Neural crest cell (in vitro differentiated cells): ENCODE data around the gene CFAP97D2. TPM values are rescaled to one million over a fixed set of nuclear protein-coding genes. Genes with fewer than 3 reads are reported as not detected.
"Not testable (repeated sequence)": the region's sequence is repeated elsewhere in the genome, so short reads cannot be mapped to it uniquely, and the experiment has no call there.

Experiments
- DNase-seq: peaks from one replicate; pipeline ENCODE4 v3.0.0; 2021; ENCODE audit warnings: low read depth, mixed read lengths, low spot score
- H3K27ac Mint-ChIP-seq: one replicate; pipeline ENCODE4 v1.8.0; 2021; ENCODE audit warnings: mild to moderate bottlenecking, mixed read lengths; ENCODE audit not compliant: unreplicated experiment
- H3K27me3 Mint-ChIP-seq: 2 replicates; pipeline ENCODE4 v1.8.0; 2021; ENCODE audit warnings: low read depth, mild to moderate bottlenecking, mixed read lengths
- H3K36me3 Mint-ChIP-seq: 2 replicates; pipeline ENCODE4 v1.8.0; 2021; ENCODE audit warnings: low read depth, mild to moderate bottlenecking, mixed read lengths
- H3K4me1 Mint-ChIP-seq: 2 replicates; pipeline ENCODE4 v1.8.0; 2021; ENCODE audit warnings: mixed read lengths
- H3K4me3 Mint-ChIP-seq: one replicate; pipeline ENCODE4 v1.8.0; 2021; ENCODE audit warnings: mild to moderate bottlenecking, mixed read lengths
- H3K9me3 Mint-ChIP-seq: 2 replicates; pipeline ENCODE4 v1.8.0; 2021; ENCODE audit warnings: mixed read lengths
- total RNA-seq: library from RNA; stranded (reverse); gene quantifications from 2 replicates; pipeline ENCODE4 v1.2.1, GENCODE V29; 2021
- TF ChIP-seq, protein P1 (sequence below): fragments of 200-600 bp; sonication (generic); conservative IDR thresholded peaks from 2 replicates; pipeline ENCODE4 v1.5.0; 2021; ENCODE audit warnings: antibody characterized with exemption, mild to moderate bottlenecking

The CFAP97D2 gene
- total RNA-seq, 1 donor from 2014 or later = not detected

DNA sequence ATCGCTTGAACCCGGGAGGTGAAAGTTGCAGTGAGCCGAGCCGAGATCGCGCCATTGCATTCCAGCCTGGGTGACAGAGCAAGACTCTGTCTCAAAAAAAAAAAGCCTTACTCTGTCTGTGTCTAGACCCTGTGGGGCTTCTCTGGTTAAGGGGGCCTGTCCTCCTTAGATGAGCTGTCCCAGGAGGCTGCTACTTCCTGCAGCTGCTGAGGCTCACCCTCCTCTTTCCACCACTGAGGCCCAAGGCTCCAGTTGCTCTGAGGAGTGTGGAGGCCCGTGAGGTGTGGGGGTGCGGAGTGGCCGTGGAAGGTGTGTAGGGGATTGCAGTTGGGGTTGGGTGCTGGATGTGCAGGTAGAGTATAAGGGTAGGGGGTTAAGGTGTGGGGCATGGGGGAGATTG is 24.6 kb upstream of the CFAP97D2 start:
- DNase-seq = no peak
- no peak overlapping the region for H3K4me3 Mint-ChIP-seq
- TF ChIP-seq, protein P1, sequence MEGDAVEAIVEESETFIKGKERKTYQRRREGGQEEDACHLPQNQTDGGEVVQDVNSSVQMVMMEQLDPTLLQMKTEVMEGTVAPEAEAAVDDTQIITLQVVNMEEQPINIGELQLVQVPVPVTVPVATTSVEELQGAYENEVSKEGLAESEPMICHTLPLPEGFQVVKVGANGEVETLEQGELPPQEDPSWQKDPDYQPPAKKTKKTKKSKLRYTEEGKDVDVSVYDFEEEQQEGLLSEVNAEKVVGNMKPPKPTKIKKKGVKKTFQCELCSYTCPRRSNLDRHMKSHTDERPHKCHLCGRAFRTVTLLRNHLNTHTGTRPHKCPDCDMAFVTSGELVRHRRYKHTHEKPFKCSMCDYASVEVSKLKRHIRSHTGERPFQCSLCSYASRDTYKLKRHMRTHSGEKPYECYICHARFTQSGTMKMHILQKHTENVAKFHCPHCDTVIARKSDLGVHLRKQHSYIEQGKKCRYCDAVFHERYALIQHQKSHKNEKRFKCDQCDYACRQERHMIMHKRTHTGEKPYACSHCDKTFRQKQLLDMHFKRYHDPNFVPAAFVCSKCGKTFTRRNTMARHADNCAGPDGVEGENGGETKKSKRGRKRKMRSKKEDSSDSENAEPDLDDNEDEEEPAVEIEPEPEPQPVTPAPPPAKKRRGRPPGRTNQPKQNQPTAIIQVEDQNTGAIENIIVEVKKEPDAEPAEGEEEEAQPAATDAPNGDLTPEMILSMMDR = no peak
- peaks cover 34% of the 10 kb centered on the region for H3K4me1 Mint-ChIP-seq
- no peak overlapping the region for H3K27ac Mint-ChIP-seq
- H3K9me3 Mint-ChIP-seq = peaks cover 7% of the 10 kb centered on the region
- no peaks in the 10 kb centered on the region for H3K27me3 Mint-ChIP-seq
- H3K36me3 Mint-ChIP-seq = peaks cover 5% of the 10 kb centered on the region

DNA sequence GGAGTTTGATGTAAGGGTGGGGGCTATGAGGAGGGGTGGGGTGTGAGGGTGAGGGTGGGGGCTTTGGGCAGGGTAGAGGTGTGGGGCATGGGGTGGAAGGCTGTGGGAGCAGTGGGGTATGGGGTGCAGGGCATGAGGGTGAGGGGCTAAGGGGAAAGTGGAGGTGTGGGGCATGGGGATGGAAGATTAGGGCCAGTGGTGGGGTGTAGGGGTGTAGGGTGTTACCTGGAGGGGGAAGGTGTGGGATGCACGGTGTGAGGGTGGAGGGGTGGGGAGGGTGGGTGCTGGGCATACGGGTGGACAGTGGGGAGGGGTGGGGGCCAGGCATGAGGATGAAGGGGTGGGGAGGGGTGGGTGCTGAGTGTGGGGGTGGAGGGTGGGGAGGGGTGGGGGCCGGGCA is 23.7 kb upstream of the CFAP97D2 start:
- H3K4me1 Mint-ChIP-seq = peaks cover 34% of the 10 kb centered on the region
- peaks cover 2% of the 10 kb centered on the region for H3K27me3 Mint-ChIP-seq
- H3K4me3 Mint-ChIP-seq = no peak overlapping the region
- peaks cover 5% of the 10 kb centered on the region for H3K36me3 Mint-ChIP-seq
- TF ChIP-seq, protein P1 = no peak
- peaks cover 7% of the 10 kb centered on the region for H3K9me3 Mint-ChIP-seq
- DNase-seq = no peak
- H3K27ac Mint-ChIP-seq = no peak overlapping the region

DNA sequence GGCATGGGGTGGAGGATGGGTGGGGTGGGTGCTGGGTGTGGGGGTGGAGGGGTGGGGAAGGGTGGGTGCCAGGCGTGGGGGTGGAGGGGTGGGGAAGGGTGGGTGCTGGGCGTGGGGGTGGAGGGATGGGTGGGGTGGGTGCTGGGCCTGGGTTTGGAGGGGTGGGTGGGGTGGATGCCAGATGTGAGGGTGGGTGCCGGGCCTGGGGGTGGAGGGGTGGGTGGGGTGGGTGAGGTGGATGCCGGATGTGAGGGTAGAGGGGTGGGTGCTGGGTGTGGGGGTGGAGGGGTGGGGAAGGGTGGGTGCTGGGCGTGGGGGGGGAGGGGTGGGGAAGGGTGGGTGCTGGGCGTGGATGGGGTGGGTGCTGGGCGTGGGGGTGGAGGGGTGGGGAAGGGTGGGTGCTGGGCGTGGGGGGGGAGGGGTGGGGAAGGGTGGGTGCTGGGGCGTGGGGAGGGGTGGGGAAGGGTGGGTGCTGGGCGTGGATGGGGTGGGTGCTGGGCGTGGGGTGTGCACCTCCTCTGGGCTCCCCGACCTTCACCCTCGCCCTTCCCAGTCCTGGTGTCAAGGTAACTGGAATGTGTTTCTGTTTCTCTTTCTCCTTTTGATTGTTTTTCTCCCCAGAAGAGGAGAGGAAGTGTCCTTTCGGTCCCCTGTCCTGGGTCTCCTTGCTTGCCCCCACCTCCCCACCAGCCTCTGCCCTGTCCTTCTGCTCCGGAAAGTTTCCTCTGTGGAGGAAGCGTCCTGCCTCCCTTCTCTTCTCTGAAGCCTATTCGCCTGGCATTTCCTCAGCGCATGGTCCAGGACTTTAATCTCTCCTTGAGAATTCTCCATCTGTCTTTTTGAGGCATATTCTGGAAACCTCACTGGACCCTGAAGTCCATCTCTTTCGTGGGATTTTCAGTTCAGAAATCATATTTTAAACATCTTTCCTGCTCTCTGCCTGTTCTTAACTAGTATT is 22.9 kb upstream of the CFAP97D2 start:
- peak overlapping the region; percentile 9 for H3K27ac Mint-ChIP-seq
- peaks cover 5% of the 10 kb centered on the region for H3K36me3 Mint-ChIP-seq
- H3K27me3 Mint-ChIP-seq = peaks cover 3% of the 10 kb centered on the region
- TF ChIP-seq, protein P1 = no peak
- peaks cover 7% of the 10 kb centered on the region for H3K9me3 Mint-ChIP-seq
- DNase-seq = no peak
- peaks cover 33% of the 10 kb centered on the region for H3K4me1 Mint-ChIP-seq
- H3K4me3 Mint-ChIP-seq = no peak overlapping the region

GRCh38 chr13:114157869-114158495 is 21.1 kb upstream of the CFAP97D2 start:
- Mint-ChIP-seq H3K36me3 (peaks cover 5% of the 10 kb centered on the region), H3K4me1 (peaks cover 26% of the 10 kb centered on the region), H3K27me3 (peaks cover 3% of the 10 kb centered on the region), H3K9me3 (peaks cover 7% of the 10 kb centered on the region), H3K4me3 (no peak overlapping the region), H3K27ac (no peak overlapping the region)
- TF ChIP-seq, protein P1 = no peak
- no peak for DNase-seq

- not testable (repeated sequence) for H3K36me3 Mint-ChIP-seq, H3K4me3 Mint-ChIP-seq
- peaks cover 15% of the 10 kb centered on the region for H3K4me1 Mint-ChIP-seq
These were observed 20.0 kb upstream of the CFAP97D2 start for GRCh38 chr13:114158869-114159666.

More at GRCh38 chr13:114158869-114159666, 20.0 kb upstream of the CFAP97D2 start:
- DNase-seq, H3K27me3 Mint-ChIP-seq, H3K9me3 Mint-ChIP-seq, H3K27ac Mint-ChIP-seq: not testable (repeated sequence)
